Cardiac muscle cell (in vitro differentiated cells and primary cell): ENCODE results near the gene PASD1. TPM values are rescaled to one million over a fixed set of nuclear protein-coding genes. Genes with fewer than 3 reads are reported as not detected.

Experiments used
- DNase-seq, 2 donors: peaks; one replicate each; pipeline versions ENCODE4 v3.0.0 to v3.0.0-alpha.2; 2010 to 2017; ENCODE audit warnings: low read depth in 1 of 2, low spot score in 1 of 2
- H3K27ac ChIP-seq: fragments of 200-600 bp; sonication (generic); 2 replicates; pipeline ENCODE4 v1.5.1; 2016
- H3K27me3 ChIP-seq: fragments of 200-600 bp; sonication (generic); 2 replicates; pipeline ENCODE4 v1.6.0; 2016; ENCODE audit warnings: control low read depth
- H3K36me3 ChIP-seq: fragments of 200-600 bp; sonication (generic); 2 replicates; pipeline ENCODE4 v1.5.1; 2016; ENCODE audit warnings: control low read depth
- H3K4me1 ChIP-seq: fragments of 200-600 bp; sonication (generic); 2 replicates; pipeline ENCODE4 v1.8.1; 2017; ENCODE audit warnings: low read depth, mild to moderate bottlenecking, mixed run types
- H3K4me3 ChIP-seq: fragments of 200-600 bp; sonication (generic); 2 replicates; pipeline ENCODE4 v1.5.1; 2016; ENCODE audit warnings: mild to moderate bottlenecking
- H3K9me3 ChIP-seq: fragments of 200-600 bp; sonication (generic); 2 replicates; pipeline ENCODE4 v1.5.1; 2017; ENCODE audit warnings: low read depth, mild to moderate bottlenecking, control low read depth
- CTCF ChIP-seq: IDR thresholded peaks from 2 replicates; pipeline ENCODE4 v1.5.1; 2012; ENCODE audit warnings: low read depth, mild to moderate bottlenecking, low read length
- polyA plus RNA-seq: library from polyadenylated mRNA; unstranded; fragments of >200 nt; fragmentation: Nextera tagmentation; extraction: Ambion mirVana; gene quantifications from 2 replicates; pipeline ENCODE4 v1.2.1, GENCODE V29; 2016
- total RNA-seq: library from RNA; depleted of rRNA; stranded (reverse); fragments of >200 nt; gene quantifications from 2 replicates; pipeline ENCODE4 v1.2.3, GENCODE V29; 2016

Gene PASD1
- total and polyA plus RNA-seq, 2 experiments from 2014 or later = 0.13 to 0.30 TPM

- no peaks in the 10 kb centered on the region for H3K36me3 ChIP-seq
- H3K9me3 ChIP-seq = no peaks in the 10 kb centered on the region
- no peak within 1 kb of the TSS for H3K4me3 ChIP-seq
- H3K27me3 ChIP-seq = no peaks in the 10 kb centered on the region
- no peak within 1 kb of the TSS for H3K27ac ChIP-seq
- no peak for TF ChIP-seq CTCF
- no peaks in the 10 kb centered on the region for H3K4me1 ChIP-seq
- no peak for DNase-seq
Observed at GRCh38 chrX:151715752-151716151, 152.3 kb downstream of the PASD1 start, which contains the start of gene FATE1. Gene FATE1 (plus strand): TSS chrX:151716035. CDS start chrX:151716120, 85 bp downstream.

- Histone ChIP-seq H3K9me3 (no peaks in the 10 kb centered on the region), H3K36me3 (no peaks in the 10 kb centered on the region), H3K4me1 (no peaks in the 10 kb centered on the region), H3K4me3 (no peak overlapping the region), H3K27me3 (no peaks in the 10 kb centered on the region), H3K27ac (no peak overlapping the region)
- peak; percentile 46 for TF ChIP-seq CTCF
- DNase-seq = peak; percentile 34 to 73
Observed at GRCh38 chrX:151722241-151722846, 158.9 kb downstream of the PASD1 start.

GRCh38 chrX:151723156-151723760 lies 159.8 kb downstream of the PASD1 start:
- H3K4me1 ChIP-seq = no peaks in the 10 kb centered on the region
- H3K9me3 ChIP-seq = no peaks in the 10 kb centered on the region
- TF ChIP-seq CTCF = no peak
- H3K36me3 ChIP-seq = no peaks in the 10 kb centered on the region
- DNase-seq = no peak
- no peaks in the 10 kb centered on the region for H3K27me3 ChIP-seq
- H3K4me3 ChIP-seq = no peak overlapping the region
- H3K27ac ChIP-seq = no peak overlapping the region

GRCh38 chrX:151724563-151725337 lies 161.3 kb downstream of the PASD1 start:
- no peaks in the 10 kb centered on the region for H3K9me3 ChIP-seq
- no peak overlapping the region for H3K4me3 ChIP-seq
- H3K27ac ChIP-seq = no peak overlapping the region
- H3K27me3 ChIP-seq = no peaks in the 10 kb centered on the region
- H3K36me3 ChIP-seq = no peaks in the 10 kb centered on the region
- H3K4me1 ChIP-seq = no peaks in the 10 kb centered on the region
- TF ChIP-seq CTCF = no peak
- DNase-seq = no peak

GRCh38 chrX:151725338-151725614 lies 161.8 kb downstream of the PASD1 start:
- Histone ChIP-seq H3K9me3 (no peaks in the 10 kb centered on the region), H3K27ac (no peak overlapping the region), H3K36me3 (no peaks in the 10 kb centered on the region), H3K4me1 (no peaks in the 10 kb centered on the region), H3K4me3 (no peak overlapping the region), H3K27me3 (no peaks in the 10 kb centered on the region)
- no peak for TF ChIP-seq CTCF
- DNase-seq = no peak

Other genes starting within 250 kb of the PASD1 start
- gene VMA21, start 166.5 kb upstream of the PASD1 start, total RNA-seq = 21.5 and 22.4 TPM in 2 replicates
- 17.6 and 26.1 TPM in 2 replicates for gene VMA21, start 166.5 kb upstream of the PASD1 start, polyA plus RNA-seq
- gene PRRG3, start 131.8 kb downstream of the PASD1 start, total RNA-seq = 4.8 and 10.6 TPM in 2 replicates
- 5.6 and 18.1 TPM in 2 replicates for gene PRRG3, start 131.8 kb downstream of the PASD1 start, polyA plus RNA-seq
- gene FATE1, start 152.4 kb downstream of the PASD1 start, total RNA-seq = 0.15 and 0.18 TPM in 2 replicates
- gene FATE1, start 152.4 kb downstream of the PASD1 start, polyA plus RNA-seq = not detected in 2 replicates
- gene CNGA2, start 171.1 kb downstream of the PASD1 start, total RNA-seq = not detected in 2 replicates
- not detected in 2 replicates for gene CNGA2, start 171.1 kb downstream of the PASD1 start, polyA plus RNA-seq